Umbilical cord (tissue), 2 donors: ENCODE results near the gene AGFG2. TPM values are rescaled to one million over a fixed set of nuclear protein-coding genes. Genes with fewer than 3 reads are reported as not detected.

Source experiments
- DNase-seq: peaks from one replicate; pipeline ENCODE4 v3.0.0-alpha.2; 2015; ENCODE audit warnings: low spot score
- total RNA-seq: library from RNA; depleted of rRNA; stranded (reverse); fragments of >200 nt; gene quantifications from one replicate; pipeline ENCODE4 v1.2.3, GENCODE V29; 2014; ENCODE audit warnings: low replicate concordance; ENCODE audit not compliant: insufficient read depth

The AGFG2 gene
- total RNA-seq, 1 donor from 2014 or later = 6.3 TPM

GRCh38 chr7:100611983-100612729, 73.2 kb downstream of the AGFG2 start, which contains the start of gene MOSPD3:
Gene MOSPD3, plus strand, starts transcription at chr7:100612540. Its CDS starts 252 bp downstream, at chr7:100612792.
- peak; percentile 100 for DNase-seq

DNA sequence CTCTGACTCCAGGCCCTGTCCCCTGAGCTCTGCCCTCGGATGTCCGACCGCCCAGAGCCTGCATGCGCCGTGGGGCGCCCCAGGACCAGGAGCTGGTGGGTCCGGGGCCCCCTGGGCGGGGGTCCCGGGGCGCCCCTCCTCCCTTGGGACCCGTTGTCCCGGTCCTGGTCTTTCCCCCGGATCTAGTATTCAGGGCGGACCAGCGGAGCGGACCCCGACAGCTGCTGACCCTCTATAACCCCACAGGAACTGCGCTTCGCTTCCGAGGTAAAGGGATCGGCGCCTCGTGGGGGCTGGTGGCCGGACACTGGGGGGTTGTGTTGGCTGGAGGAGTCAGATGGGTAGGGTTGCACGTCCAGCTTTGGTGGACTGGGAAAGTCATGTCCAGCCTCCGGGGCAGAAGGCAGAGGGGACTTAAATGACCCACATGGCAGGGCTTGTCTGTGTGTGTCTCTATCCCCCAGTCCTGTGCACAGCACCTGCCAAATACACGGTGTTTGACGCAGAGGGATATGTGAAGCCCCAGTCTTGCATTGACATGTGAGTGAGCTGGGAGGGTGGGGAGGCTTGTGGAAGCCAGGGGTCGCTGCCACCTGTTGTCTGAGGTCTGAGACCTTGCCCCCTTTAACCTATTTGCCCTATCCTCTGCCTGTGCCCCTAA, 73.9 kb downstream of the AGFG2 start:
- DNase-seq = no peak

DNA sequence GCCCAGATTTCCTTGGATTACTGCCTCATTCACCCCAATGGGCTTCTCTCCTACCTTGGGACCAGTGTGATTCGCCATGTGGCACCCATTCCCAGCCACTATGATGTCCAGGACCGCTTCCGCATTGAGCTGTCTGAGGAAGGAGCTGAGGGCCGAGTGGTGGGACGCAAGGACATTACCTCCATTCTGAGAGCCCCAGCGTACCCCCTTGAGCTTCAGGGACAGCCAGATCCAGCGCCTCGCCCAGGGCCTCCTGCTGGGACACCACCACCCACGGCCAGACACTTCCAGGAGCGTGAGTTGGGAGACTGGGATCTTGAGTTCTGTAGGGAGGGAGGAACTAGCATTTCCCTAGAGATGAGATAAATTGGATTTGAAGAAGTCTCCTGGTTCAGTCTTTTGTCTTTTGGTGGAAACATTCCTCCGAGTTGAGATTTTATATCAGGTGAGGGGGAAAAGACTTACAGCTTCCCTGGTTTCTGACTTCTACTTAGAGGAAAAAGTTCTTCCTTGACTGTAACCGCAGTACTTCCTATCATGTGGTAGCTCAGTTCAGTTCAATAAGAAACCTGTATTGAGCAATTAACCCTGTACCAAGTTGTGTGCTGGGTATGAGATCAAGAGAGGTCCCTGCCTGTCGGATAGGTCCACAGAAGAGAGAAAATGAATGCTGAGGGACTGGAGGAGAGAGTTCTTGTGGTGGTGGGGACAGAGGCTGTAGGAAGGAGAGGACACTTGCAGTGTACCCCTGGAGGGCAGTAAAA, 74.6 kb downstream of the AGFG2 start:
- DNase-seq = no peak

DNA sequence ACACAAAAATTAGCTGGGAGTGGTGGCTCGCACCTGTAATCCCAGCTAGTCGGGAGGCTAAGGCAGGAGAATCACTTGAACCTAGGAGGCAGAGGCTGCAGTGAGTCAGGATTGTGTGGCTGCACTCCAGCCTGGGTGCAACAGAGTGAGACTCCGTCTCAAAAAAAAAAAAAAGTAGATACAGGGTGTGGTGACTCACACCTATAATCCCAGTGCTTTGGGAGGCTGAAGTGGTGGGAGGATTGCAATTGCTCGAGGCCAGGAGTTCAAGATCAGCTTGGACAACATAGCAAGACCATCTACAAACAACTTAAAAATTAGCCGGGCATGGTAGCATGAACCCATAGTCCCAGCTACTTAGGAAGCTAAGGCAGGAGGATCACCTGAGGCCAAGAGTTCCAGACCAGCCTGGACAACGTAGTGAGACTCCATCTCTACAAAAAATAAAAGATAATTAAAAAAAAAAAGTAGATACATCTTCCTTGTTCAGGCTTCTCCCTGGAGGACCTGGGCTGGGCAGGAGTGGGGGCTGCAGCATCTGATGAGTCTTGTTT, 75.4 kb downstream of the AGFG2 start:
- no peak for DNase-seq

Other genes starting within 250 kb of the AGFG2 start
- gene SPDYE3, start 231.5 kb upstream of the AGFG2 start, total RNA-seq = 1.2 TPM
- 21.9 TPM for gene PILRB, start 181.1 kb upstream of the AGFG2 start, total RNA-seq
- gene PILRA, start 165.7 kb upstream of the AGFG2 start, total RNA-seq = not detected
- 11.8 TPM for gene ZCWPW1, start 110.5 kb upstream of the AGFG2 start, total RNA-seq
- 20.9 TPM for gene MEPCE, start 109.4 kb upstream of the AGFG2 start, total RNA-seq
- 0.96 TPM for gene PPP1R35, start 102.7 kb upstream of the AGFG2 start, total RNA-seq
- gene SPACDR, start 74.9 kb upstream of the AGFG2 start, total RNA-seq = not detected
- 18.1 TPM for gene TSC22D4, start 60.0 kb upstream of the AGFG2 start, total RNA-seq
- 3.6 TPM for gene NYAP1, start 55.3 kb upstream of the AGFG2 start, total RNA-seq
- not detected for gene SAP25, start 34.7 kb downstream of the AGFG2 start, total RNA-seq
- gene LRCH4, start 46.9 kb downstream of the AGFG2 start, total RNA-seq = 30.6 TPM
- not detected for gene FBXO24, start 47.1 kb downstream of the AGFG2 start, total RNA-seq
- 101 TPM for gene PCOLCE, start 63.2 kb downstream of the AGFG2 start, total RNA-seq
- gene MOSPD3, start 73.3 kb downstream of the AGFG2 start, total RNA-seq = 7.2 TPM
- gene TFR2, start 102.3 kb downstream of the AGFG2 start, total RNA-seq = 2.4 TPM
- not detected for gene ACTL6B, start 117.2 kb downstream of the AGFG2 start, total RNA-seq
- gene GNB2, start 134.5 kb downstream of the AGFG2 start, total RNA-seq = 60.9 TPM
- 14.9 TPM for gene GIGYF1, start 155.0 kb downstream of the AGFG2 start, total RNA-seq
- 20.7 TPM for gene POP7, start 166.9 kb downstream of the AGFG2 start, total RNA-seq
- not detected for gene EPO, start 181.3 kb downstream of the AGFG2 start, total RNA-seq
- not detected for gene ZAN, start 194.4 kb downstream of the AGFG2 start, total RNA-seq